GM12873 (cell line): ENCODE data around the gene EMP2.
A peak's percentile ranks its signal among the peaks of the same experiment; 100 is the strongest.

Experiments used
- CTCF ChIP-seq: IDR thresholded peaks from 2 replicates; pipeline ENCODE4 v1.5.1; 2012; ENCODE audit warnings: low read depth, mild to moderate bottlenecking, moderate library complexity, low read length, control low read depth; ENCODE audit not compliant: insufficient read depth; ENCODE audit errors: missing control alignments

Gene EMP2

GRCh38 chr16:10579965-10580882, at the start of gene EMP2:
Gene EMP2 (minus strand): TSS chr16:10580598. CDS start chr16:10547617, 32,981 bp downstream.
- TF ChIP-seq CTCF = peak; percentile 29

GRCh38 chr16:10629592-10629963, 49.2 kb upstream of the EMP2 start:
- TF ChIP-seq CTCF = no peak

- TF ChIP-seq CTCF = no peak
These were observed 45.4 kb upstream of the EMP2 start for GRCh38 chr16:10625595-10626357.

- no peak for TF ChIP-seq CTCF
These were observed 44.1 kb upstream of the EMP2 start for GRCh38 chr16:10624527-10624926.

- TF ChIP-seq CTCF = no peak
These were observed 42.7 kb upstream of the EMP2 start for GRCh38 chr16:10623059-10623458.

GRCh38 chr16:10622036-10622921, 41.9 kb upstream of the EMP2 start:
- TF ChIP-seq CTCF = no peak
